HG02938 (cell line): ENCODE data around the gene GPHB5.
A peak's percentile ranks its signal among the peaks of the same experiment; 100 is the strongest.
"Not testable (repeated sequence)": the region's sequence is repeated elsewhere in the genome, so short reads cannot be mapped to it uniquely, and the experiment has no call there.

ENCODE experiments used
- ATAC-seq: cut with Tn5 transposase; IDR thresholded peaks from one replicate; pipeline ENCODE4 v1.9.1; 2021; ENCODE audit warnings: mild to moderate bottlenecking, moderate library complexity; ENCODE audit not compliant: unreplicated experiment

The GPHB5 gene

DNA sequence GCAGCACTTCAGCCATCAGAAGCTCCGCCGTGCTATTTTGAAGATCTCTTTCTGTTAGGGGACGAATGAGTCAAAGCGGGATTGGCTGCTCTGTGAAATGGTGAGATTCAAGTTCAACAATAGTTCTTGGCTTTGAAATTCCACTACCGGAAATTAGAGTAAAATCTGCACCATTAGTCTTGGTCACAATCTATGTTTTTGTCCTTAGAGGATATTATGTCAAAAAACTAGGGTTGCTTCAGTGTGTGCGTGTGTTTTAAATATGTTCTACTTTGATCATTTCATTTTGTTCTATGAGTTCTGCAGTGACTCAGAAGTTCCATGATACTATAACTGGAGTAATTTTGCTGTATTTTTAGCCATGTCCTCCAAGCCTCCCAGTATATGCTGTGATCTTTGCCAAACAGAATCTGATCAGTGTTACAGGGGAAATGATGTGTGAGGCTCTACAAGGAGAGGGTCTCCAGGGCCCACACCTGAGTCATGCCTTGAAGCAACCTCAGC is 22.6 kb downstream of the GPHB5 start:
- ATAC-seq: no peak

DNA sequence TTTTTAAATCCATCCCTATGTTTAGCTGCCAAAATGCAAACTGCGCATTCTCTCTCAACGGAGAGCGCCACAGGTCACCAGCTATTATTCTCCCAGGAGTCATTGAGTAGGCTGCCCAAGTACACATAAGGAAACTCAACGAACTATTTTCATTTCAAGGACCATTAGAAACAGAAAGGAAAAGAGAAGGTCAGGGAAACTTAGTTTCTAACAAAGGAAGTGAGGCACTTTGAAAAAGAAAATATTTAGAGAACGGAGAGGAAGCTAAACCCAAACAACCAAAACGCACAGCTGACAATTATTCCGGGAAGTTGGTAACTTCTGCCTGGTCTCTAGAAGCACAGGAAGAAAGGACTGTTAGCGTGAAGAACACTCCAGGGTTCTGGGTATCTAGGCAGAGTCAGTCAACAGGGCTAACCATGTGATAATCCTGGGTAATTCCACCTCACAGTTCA is 23.5 kb downstream of the GPHB5 start:
- no peak for ATAC-seq

DNA sequence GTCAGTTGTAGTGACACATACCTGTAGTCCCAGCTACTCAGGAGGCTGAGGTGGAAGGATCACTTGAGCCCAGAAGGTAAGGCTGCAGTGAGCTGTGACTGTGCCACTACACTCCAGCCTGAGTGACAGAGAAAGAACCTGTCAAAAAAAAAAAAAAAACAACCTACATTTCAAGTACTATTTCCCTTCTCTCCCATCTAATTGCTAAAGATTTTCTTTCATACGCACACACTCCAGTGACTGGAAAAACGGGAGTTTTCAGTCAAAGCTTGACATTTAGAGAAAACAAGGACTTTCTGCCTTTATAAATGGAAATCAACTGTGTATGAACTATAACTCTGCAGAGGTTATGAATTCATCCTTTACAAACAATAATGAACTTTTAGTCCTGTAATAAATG is 25.9 kb downstream of the GPHB5 start:
- no peak for ATAC-seq

DNA sequence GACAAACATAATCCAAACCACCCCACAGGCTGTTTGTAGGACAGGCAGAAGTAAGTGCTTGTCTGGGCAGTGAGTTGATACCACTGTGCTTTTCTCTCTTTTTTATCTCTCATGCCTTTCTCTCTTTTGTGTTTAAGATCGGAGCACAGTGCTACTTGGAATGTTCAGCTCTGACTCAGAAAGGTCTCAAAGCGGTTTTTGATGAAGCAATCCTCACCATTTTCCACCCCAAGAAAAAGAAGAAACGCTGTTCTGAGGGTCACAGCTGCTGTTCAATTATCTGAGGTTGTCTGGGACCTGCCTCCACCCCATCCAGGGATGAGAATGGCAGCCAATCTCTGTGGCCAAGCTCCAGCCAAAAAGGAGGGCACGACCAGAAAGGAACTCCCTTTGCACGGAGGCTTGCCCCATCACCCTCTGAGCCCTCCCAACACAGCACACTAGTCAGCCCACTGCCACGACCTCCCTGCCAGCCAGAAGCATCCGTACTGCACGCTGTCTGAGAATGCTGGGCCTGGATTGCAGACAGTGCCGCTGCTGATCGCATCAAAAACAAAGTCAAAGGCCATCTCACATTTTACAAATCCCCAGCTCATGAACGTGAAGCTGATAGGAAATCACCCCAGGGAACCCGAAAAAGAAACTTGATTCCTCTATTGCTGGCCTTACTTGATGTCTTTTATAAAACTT is 27.8 kb downstream of the GPHB5 start:
- no peak for ATAC-seq

DNA sequence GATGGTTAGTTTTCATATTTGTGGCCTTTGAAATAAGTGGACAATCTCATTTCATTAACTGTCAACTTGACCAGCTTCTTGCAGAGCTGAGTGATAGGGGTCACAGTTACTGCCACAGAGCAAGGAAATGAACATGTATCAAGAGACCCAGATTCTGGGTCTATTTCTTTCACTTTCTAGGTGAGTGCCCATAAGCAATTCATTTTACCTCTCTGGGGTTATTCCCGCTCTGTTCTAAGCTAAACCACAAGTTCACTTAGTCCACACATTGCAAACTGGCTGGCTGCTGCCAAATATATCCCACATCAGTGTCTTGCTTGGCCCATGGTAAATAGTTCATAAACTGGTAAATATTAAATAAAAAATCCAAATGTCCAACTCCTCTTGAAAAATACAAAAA is 29.9 kb downstream of the GPHB5 start:
- no peak for ATAC-seq

DNA sequence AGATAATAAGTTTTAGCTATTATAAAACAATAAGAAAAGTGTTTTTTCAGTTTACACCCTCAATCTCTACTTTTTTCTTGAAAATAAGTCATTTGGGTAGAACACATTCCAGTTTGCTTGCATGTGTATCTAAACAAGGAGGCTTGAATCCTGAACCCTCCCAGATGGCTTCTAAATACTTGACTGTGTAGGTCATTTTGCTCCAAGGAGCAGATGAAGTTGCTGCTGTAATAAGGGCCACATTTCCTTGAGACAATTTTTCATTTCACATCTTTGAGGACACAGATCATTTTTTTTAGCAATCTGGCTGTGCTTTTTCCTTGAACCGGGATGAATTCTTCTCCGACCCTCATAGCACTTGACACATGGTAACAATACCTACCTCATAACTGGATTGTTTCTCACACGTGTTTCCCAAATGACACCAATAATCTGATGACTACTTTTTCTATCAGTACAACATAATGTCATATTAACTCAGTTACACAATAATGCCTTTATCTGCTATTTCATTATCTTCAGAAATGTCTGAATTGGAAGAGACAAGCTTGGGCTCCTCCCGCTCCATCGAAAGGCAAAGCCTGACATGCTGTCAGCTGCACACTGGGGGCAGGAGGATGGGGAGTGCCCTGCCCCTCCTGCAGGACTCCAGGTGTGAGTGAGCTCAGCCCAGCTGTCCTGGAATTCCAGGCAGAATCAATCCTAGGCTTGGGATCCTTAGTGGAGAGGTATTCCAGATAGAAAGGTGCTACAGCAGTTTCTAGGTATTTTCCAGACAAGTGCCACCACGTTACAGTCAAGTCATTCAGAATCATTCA is 30.9 kb downstream of the GPHB5 start:
- ATAC-seq: no peak

DNA sequence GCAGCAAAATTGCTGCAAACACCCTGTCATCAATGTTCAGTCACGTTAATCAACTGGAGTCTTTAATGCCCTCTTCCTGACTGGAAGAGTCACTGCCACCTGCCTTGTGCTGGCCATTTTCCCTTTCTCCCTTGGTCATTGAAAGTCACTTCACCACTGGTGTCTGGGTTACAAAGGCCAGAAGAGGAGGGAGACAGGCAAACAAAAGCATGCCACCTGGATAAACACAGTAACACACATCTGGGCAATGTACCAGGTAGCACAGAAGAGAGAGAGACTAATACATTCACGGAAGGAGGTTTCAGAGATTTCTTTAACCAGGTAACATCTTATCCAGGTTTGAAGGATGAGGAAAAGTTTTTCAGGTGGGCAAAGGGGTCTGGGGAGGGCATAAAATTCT is 32.7 kb downstream of the GPHB5 start:
- ATAC-seq: no peak

DNA sequence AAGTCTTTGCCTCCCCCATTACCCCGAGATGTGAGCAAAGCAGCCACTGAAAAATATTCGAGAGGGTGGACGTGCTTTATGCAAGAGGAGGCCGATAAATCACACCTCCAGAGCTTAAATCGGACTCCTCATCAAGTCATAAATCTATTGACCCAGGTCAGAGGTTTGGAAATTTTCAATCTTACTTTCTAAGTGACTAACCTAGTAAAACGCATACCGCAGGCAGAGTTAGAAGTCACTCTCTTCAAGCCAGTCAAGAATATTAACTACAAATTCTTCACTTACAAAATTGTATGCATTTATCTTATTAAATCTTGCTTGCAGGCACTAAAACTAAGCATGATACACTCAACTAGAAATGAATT is 34.9 kb downstream of the GPHB5 start:
- ATAC-seq: no peak

DNA sequence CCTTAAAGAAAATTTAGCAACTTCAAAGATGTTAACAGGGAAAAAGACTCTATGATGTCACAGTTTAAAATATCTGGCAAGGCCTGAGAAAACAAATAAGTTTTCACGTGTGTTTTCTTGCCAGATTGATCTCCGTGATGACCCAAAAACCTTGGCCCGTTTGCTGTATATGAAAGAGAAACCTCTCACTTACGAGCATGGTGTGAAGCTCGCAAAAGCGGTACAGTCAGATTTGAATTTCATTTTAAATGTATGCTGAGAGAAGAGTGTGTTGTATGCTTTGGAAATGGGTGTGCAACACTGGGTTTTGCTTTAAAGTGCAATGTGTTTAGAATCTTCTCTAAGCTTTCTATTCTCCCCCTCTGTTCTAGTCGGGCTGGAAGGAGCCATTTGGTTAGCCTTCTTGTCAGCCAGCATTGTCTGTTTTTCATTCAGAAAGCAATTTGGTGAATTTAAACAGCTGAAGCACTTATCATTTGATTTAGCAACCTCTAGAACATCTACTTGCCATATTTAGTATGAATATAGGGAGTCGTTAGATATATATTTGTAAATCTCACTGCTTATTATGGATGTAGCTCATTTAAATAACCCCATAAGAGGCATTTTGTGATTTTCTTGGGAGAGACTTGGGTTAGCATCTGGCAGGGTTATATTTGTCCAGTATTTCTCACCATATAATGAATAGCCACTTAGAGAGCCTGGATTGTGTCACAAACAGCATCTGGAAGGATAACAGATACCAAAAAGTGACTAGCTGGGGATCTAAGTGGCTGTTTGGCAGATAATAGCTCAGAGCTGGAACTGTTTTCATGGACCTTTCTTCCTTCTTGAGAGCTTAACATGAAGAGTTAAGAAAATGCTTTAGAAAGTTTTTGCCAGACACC is 35.5 kb downstream of the GPHB5 start:
- ATAC-seq: no peak

DNA sequence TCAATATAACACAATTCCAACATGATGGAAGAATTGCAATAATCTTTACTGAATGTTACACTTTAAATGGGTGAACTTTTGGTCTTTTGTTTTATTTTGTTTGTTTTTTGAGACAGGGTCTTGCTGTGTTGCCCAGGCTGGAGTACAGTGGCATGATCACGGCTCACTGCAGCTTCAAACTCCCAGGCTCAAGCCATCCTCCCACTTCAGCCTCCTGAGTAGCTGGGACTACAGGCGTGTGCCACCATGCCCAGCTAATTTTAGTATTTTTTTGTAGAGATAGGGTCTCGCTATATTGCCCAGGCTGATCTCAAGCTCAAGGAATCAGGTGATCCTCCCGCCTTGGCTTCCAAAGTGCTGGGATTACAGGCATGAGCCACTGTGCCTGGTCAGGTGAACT is 38.8 kb downstream of the GPHB5 start:
- not testable (repeated sequence) for ATAC-seq

DNA sequence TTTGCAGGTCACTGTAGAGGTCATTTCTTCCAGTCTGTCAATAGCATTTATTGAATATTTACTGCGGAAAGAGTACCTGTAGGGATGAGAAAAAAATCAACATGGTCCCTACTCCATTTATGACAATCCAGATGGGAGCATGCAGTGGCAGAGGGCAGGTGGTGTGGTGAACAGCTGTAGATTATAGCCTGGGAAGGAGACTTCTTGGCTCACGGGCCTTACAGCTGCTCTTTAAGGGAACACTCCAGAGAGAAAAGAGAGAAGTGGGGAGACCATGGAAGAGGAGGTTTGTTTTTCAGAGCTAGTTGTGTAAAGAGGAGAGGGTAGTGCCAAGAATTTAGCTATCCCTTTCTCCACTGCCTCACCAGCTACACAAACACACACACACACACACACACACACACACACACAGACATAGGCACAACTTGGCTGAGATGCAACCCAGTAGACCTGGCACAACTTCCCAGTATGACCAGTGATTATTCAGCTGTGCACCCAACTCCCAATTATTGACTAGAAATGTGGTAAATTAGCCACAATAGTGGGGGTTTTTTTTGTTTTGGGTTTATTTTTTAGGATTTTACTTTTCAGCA is 41.0 kb downstream of the GPHB5 start:
- ATAC-seq: no peak

DNA sequence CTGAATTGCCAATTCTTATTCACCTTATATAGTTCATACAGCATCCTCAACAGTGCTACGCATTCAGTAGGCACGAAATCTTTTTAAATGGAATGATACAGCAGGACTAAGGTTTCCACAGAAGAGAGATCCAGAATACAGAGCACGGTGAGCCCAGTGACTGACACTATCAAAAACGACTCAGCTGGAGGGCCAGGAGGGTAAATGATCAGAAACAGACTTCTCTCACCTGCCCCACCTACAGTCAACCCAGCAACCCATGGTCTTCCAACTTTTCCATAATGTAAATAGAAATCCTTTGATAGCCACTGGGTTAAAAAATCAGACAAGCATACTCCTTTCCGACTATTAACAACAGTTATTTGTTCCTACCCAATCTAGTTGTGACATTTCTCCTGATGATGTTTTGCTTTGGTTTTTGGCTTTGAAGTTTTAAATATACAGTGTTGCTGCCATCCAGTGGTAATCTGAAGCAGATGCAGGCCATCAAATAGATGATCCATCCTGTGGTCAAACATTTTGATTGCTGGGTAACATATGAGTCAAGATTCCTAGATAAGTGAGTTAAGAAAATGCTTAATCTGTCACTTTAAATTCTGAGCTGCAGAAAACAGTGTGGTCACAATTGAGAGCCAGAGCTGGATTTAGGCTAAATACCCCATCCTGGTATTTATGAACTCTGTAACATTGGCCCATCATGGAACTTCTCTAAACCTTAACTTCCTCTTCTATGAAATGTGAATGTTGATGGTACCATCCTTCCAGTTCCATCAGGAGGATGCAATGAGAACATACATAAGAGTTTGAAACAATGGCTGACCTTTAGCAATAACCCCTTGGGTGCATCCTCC is 42.0 kb downstream of the GPHB5 start:
- peak; percentile 69 for ATAC-seq

DNA sequence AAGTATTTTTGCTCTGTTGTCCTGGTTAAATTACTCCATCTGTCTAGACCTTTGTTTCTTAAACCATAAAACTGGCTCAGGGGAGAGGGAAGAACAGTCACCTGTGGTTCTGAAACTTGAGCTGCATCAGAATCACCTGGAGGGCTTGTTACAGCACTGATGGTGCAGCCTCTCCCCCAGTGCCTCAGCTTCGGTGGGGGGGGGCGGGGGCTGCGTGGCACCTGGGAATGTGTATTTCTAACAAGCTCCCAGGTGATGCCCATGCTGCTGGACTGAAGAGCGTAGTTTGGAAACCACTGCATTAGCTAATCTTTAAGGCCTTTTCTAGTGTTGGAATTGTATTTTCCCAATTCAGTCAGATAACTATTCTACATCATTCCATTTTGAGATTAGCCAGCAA is 42.7 kb downstream of the GPHB5 start:
- ATAC-seq: no peak

DNA sequence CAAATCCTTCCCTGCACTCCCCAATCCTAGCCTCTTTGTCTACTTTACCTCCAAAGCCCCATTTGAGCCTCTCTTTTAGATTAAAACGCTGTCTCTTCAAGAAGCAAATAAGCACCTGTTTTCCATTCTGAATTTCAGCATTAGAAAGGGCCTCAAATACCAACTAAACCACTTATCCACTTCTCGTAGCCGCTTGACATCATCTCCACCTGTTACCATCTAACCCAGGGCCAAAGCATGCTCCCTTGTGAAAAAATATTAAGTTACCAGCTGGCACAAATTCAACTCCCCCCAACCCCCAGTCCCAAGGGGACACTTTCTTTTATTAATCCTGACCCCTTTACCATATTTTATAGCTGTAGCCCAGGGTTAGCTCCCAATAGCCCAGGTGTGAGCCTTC is 43.1 kb downstream of the GPHB5 start:
- no peak for ATAC-seq

DNA sequence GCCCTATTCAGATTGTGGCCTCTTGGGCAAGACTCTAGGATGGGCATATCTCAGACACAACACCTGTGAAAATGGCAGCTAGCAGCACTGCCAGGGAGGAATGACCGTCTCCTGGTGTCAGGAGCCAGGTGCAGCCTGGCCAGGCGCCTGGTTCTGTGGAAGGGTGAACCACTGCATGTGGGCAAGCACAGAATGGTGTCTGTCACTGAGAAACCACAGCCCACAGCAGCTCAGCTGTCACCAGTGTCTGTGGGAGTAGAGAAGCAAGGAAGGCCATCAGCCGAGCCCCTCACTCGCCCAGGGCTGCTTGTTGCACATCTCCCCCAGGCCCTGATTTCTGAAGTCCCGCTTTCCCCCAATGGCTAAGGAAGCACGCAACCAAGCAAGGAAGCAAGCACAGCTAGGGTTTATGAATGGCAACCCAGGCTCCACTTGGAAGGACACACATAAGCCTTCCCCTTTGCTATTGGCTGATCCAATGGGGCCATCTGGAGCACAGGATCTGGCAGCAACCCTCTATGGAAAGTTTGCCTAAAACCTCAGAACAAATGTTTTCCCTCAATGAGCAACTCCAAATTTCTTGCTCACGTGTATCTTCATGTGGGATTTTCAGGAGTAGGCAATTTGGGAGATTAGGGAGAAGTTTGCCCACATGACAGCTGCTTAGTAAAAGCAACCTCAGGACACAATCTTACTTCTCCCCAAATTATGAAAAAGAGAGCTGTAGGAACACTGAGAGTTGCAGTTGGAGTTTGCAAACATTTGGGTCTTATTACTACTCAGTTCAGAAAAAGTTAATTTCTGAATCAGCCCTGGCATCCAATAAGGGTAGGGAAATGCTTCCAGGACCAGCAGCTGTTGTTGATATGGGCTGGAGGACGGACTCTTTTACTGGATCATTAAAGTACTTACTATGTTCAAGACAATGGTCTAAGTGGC is 44.7 kb downstream of the GPHB5 start:
- ATAC-seq: no peak

DNA sequence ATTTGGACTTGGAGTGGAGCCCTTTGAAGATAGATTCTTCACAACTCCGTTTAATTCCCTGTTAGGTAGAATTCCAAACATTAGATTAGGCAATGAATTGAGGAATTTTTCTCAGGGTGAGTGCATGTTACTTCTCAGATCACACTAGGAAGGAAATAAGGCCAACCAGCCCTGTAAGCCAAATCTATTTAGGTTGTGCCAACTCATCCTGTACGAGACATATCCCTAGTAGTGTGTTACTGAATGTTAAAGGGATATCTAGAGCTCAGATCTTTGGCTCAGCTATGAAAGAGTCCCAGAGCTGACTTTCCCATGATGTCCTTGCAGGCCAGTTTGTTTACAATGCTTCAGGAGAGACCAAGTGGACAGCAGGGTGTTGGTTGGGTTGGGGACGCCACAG is 45.6 kb downstream of the GPHB5 start:
- no peak for ATAC-seq

DNA sequence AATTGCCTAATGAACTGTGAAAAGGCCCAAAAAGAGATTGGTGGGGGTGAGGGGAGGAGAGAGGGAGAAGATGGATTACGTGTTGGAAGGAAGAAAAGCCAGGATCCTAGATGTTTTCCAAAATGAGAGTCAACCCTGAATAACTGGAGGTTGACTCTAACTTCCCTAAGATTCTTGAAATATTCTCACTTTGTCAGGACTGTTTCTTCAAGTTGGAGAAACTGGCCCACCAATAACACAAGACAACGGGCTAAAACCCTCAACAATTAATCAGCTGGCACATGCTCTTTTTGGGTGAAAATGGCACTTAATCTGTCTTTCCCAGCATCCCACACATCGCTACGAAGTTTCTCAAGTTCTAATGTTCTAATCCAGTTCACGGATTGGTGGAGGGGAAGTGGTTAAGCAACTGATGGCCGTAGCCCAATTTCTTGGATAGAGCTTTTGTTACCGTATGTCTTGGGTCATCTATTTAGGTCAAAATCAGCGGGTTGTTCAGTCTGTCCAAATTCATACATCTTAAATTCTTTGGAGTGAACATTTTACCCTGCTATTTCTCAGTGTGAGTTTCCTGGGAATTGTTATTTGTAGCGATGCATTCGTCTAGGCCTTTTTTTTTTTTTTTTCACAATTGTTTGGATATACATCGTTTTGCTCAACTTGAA is 49.0 kb downstream of the GPHB5 start:
- no peak for ATAC-seq

DNA sequence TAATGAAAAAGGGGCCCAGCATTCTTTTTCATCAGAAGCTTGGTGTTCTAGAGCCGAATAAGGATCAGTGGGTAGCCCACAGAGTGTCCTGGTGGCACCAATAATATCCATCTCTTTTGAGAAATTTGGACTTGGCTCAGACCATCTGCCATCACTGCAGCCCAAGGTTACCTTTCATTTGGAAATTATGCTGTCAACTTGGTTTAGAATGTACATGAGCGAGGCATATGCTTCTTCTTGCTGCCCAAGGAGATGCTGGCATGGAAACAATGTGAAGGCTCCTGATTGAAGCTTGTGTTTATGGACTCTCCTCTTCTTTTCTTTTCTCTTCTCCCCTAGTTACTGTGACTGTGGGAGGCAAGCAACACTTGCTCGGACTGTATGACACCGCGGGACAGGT is 50.0 kb downstream of the GPHB5 start:
- no peak for ATAC-seq
